DND-41 (cell line): ENCODE data around the gene TMEM169.
A peak's percentile ranks its signal among the peaks of the same experiment; 100 is the strongest.

Experiments used
- ATAC-seq: fragments of 200-7000 bp; cut with Tn5 transposase; 3 replicates; pipeline ENCODE4 v1.9.1; 2021; ENCODE audit warnings: low read depth; ENCODE audit not compliant: insufficient read depth
- DNase-seq: peaks from one replicate; pipeline ENCODE4 v3.0.0-alpha.2; 2020
- H2AFZ ChIP-seq: 2 replicates; pipeline ENCODE4 v1.6.0; 2012; ENCODE audit warnings: low read depth, low read length
- H3K27ac ChIP-seq: 2 replicates; pipeline ENCODE4 v1.5.1; 2012; ENCODE audit warnings: low read length, inconsistent platforms
- H3K27me3 ChIP-seq: fragments of 200-600 bp; sonication (generic); 2 replicates; pipeline ENCODE4 v1.6.0; 2012; ENCODE audit warnings: low read length, mild to moderate bottlenecking, inconsistent platforms; ENCODE audit not compliant: insufficient read depth, poor library complexity
- H3K36me3 ChIP-seq: 2 replicates; pipeline ENCODE4 v1.5.1; 2012; ENCODE audit warnings: low read length, inconsistent platforms; ENCODE audit not compliant: insufficient read depth
- H3K4me1 ChIP-seq: 2 replicates; pipeline ENCODE4 v1.5.1; 2012; ENCODE audit warnings: mild to moderate bottlenecking, low read length; ENCODE audit not compliant: insufficient read depth
- H3K4me2 ChIP-seq: 2 replicates; pipeline ENCODE4 v1.6.0; 2012; ENCODE audit warnings: mild to moderate bottlenecking, moderate library complexity, low read length, inconsistent platforms; ENCODE audit not compliant: insufficient read depth
- H3K4me3 ChIP-seq, 2 experiments: fragments of 200-600 bp in 1 of 2; shearing (Covaris generic) in 1 of 2; 2 replicates each; pipeline ENCODE4 v1.5.1; 2012 to 2016; ENCODE audit warnings: inconsistent platforms in 2 of 2, low read length in 2 of 2, mild to moderate bottlenecking in 2 of 2, low read depth in 1 of 2, moderate library complexity in 1 of 2
- H3K79me2 ChIP-seq: 2 replicates; pipeline ENCODE4 v1.6.0; 2012; ENCODE audit warnings: low read length, inconsistent platforms; ENCODE audit not compliant: insufficient read depth
- H3K9ac ChIP-seq: 2 replicates; pipeline ENCODE4 v1.6.0; 2012; ENCODE audit warnings: low read depth, mild to moderate bottlenecking, inconsistent platforms, low read length, moderate library complexity
- H3K9me3 ChIP-seq: 2 replicates; pipeline ENCODE4 v1.5.1; 2012; ENCODE audit warnings: low read length, moderate library complexity, mild to moderate bottlenecking, inconsistent platforms; ENCODE audit not compliant: insufficient read depth, severe bottlenecking
- H4K20me1 ChIP-seq: 2 replicates; pipeline ENCODE4 v1.6.0; 2012; ENCODE audit warnings: low read length; ENCODE audit not compliant: insufficient read depth
- CTCF ChIP-seq: IDR thresholded peaks from 2 replicates; pipeline ENCODE4 v1.5.1; 2012; ENCODE audit warnings: borderline replicate concordance, low read length, moderate library complexity, mild to moderate bottlenecking; ENCODE audit not compliant: poor library complexity, severe bottlenecking; ENCODE audit errors: extremely low read depth
- EZH2 ChIP-seq: IDR thresholded peaks from 3 replicates; pipeline ENCODE4 v1.6.1; 2012; ENCODE audit warnings: borderline replicate concordance, low read depth, mild to moderate bottlenecking, moderate library complexity, low read length, inconsistent platforms; ENCODE audit not compliant: severe bottlenecking

TMEM169 gene

GRCh38 chr2:216059233-216059834, 22.4 kb upstream of the TMEM169 start:
- Histone ChIP-seq H3K4me3 (no peak overlapping the region), H3K4me1 (no peaks in the 10 kb centered on the region), H3K36me3 (no peaks in the 10 kb centered on the region), H4K20me1 (no peaks in the 10 kb centered on the region), H3K27me3 (no peaks in the 10 kb centered on the region), H3K9ac (no peak overlapping the region), H3K79me2 (no peaks in the 10 kb centered on the region), H3K4me2 (no peak overlapping the region), H2AFZ (no peak overlapping the region), H3K9me3 (no peaks in the 10 kb centered on the region), H3K27ac (no peak overlapping the region)
- 0 out of 3 replicates have a peak, but pooled peaks have one; percentile 24 for ATAC-seq
- no peak for DNase-seq
- peak; percentile 45 for TF ChIP-seq CTCF
- TF ChIP-seq EZH2, result no peak

GRCh38 chr2:216064014-216064630, 17.6 kb upstream of the TMEM169 start:
- Histone ChIP-seq H2AFZ (no peak overlapping the region), H3K36me3 (no peaks in the 10 kb centered on the region), H3K9ac (no peak overlapping the region), H3K9me3 (no peaks in the 10 kb centered on the region), H3K27me3 (no peaks in the 10 kb centered on the region), H3K4me1 (no peaks in the 10 kb centered on the region), H3K27ac (no peak overlapping the region), H4K20me1 (no peaks in the 10 kb centered on the region), H3K4me2 (no peak overlapping the region), H3K4me3 (no peak overlapping the region), H3K79me2 (no peaks in the 10 kb centered on the region)
- TF ChIP-seq CTCF (peak; percentile 24), EZH2 (no peak)
- no peak for ATAC-seq
- DNase-seq, result no peak

GRCh38 chr2:216064665-216065064, 17.1 kb upstream of the TMEM169 start:
- no peaks in the 10 kb centered on the region for H3K9me3 ChIP-seq
- TF ChIP-seq CTCF, result no peak
- TF ChIP-seq EZH2, result no peak
- no peaks in the 10 kb centered on the region for H3K27me3 ChIP-seq
- no peak overlapping the region for H3K27ac ChIP-seq
- no peaks in the 10 kb centered on the region for H3K4me1 ChIP-seq
- no peak overlapping the region for H2AFZ ChIP-seq
- H4K20me1 ChIP-seq, result no peaks in the 10 kb centered on the region
- no peaks in the 10 kb centered on the region for H3K36me3 ChIP-seq
- DNase-seq, result no peak
- no peak overlapping the region for H3K4me2 ChIP-seq
- no peak overlapping the region for H3K4me3 ChIP-seq
- no peaks in the 10 kb centered on the region for H3K79me2 ChIP-seq
- no peak for ATAC-seq
- no peak overlapping the region for H3K9ac ChIP-seq
